ENCODE results near the gene TGFB1. TPM values are rescaled to one million over a fixed set of nuclear protein-coding genes. Genes with fewer than 3 reads are reported as not detected.

Gene TGFB1
- total and polyA plus RNA-seq, 2 of the 13 experiments (the other 11 are each of a cell fraction or from before 2014, with no cell fraction given): 4.1 to 5.4 TPM

GRCh38 chr19:41310033-41310831 lies 43.5 kb downstream of the TGFB1 start, which contains the start of gene CCDC97 (continued):
- TF ChIP-seq ZNF160 (CRISPR knock-in tag; IDR thresholded peaks at IDR 0.05) (peak; percentile 81), ZNF274 (CRISPR knock-in tag; IDR thresholded peaks at IDR 0.05) (peak; percentile 78; the same call in 1 of the 2 replicates), ZNF407 (CRISPR knock-in tag; IDR thresholded peaks at IDR 0.05; ENCODE audit: not compliant biosample characterization) (no peak), MAX (IDR thresholded peaks at IDR 0.05) (peak; percentile 50; the same call in 1 of the 2 replicates), ZNF775 (CRISPR knock-in tag; IDR thresholded peaks at IDR 0.05; ENCODE audit: borderline replicate concordance) (no peak), ZNF670 (CRISPR knock-in tag; IDR thresholded peaks at IDR 0.05; ENCODE audit: borderline replicate concordance) (no peak; the same call in 1 of the 2 replicates), ERF (CRISPR knock-in tag; IDR thresholded peaks at IDR 0.05) (0 out of 2 replicates have a peak, but pooled peaks have one; percentile 51)
- TF ChIP-seq, protein P1, sequence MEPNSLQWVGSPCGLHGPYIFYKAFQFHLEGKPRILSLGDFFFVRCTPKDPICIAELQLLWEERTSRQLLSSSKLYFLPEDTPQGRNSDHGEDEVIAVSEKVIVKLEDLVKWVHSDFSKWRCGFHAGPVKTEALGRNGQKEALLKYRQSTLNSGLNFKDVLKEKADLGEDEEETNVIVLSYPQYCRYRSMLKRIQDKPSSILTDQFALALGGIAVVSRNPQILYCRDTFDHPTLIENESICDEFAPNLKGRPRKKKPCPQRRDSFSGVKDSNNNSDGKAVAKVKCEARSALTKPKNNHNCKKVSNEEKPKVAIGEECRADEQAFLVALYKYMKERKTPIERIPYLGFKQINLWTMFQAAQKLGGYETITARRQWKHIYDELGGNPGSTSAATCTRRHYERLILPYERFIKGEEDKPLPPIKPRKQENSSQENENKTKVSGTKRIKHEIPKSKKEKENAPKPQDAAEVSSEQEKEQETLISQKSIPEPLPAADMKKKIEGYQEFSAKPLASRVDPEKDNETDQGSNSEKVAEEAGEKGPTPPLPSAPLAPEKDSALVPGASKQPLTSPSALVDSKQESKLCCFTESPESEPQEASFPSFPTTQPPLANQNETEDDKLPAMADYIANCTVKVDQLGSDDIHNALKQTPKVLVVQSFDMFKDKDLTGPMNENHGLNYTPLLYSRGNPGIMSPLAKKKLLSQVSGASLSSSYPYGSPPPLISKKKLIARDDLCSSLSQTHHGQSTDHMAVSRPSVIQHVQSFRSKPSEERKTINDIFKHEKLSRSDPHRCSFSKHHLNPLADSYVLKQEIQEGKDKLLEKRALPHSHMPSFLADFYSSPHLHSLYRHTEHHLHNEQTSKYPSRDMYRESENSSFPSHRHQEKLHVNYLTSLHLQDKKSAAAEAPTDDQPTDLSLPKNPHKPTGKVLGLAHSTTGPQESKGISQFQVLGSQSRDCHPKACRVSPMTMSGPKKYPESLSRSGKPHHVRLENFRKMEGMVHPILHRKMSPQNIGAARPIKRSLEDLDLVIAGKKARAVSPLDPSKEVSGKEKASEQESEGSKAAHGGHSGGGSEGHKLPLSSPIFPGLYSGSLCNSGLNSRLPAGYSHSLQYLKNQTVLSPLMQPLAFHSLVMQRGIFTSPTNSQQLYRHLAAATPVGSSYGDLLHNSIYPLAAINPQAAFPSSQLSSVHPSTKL (CRISPR knock-in tag; IDR thresholded peaks at IDR 0.05): peak; percentile 67; the same call in 1 of the 2 replicates
- TF ChIP-seq, protein P2, sequence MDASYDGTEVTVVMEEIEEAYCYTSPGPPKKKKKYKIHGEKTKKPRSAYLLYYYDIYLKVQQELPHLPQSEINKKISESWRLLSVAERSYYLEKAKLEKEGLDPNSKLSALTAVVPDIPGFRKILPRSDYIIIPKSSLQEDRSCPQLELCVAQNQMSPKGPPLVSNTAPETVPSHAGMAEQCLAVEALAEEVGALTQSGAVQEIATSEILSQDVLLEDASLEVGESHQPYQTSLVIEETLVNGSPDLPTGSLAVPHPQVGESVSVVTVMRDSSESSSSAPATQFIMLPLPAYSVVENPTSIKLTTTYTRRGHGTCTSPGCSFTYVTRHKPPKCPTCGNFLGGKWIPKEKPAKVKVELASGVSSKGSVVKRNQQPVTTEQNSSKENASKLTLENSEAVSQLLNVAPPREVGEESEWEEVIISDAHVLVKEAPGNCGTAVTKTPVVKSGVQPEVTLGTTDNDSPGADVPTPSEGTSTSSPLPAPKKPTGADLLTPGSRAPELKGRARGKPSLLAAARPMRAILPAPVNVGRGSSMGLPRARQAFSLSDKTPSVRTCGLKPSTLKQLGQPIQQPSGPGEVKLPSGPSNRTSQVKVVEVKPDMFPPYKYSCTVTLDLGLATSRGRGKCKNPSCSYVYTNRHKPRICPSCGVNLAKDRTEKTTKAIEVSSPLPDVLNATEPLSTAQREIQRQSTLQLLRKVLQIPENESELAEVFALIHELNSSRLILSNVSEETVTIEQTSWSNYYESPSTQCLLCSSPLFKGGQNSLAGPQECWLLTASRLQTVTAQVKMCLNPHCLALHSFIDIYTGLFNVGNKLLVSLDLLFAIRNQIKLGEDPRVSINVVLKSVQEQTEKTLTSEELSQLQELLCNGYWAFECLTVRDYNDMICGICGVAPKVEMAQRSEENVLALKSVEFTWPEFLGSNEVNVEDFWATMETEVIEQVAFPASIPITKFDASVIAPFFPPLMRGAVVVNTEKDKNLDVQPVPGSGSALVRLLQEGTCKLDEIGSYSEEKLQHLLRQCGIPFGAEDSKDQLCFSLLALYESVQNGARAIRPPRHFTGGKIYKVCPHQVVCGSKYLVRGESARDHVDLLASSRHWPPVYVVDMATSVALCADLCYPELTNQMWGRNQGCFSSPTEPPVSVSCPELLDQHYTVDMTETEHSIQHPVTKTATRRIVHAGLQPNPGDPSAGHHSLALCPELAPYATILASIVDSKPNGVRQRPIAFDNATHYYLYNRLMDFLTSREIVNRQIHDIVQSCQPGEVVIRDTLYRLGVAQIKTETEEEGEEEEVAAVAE (CRISPR knock-in tag; IDR thresholded peaks at IDR 0.05; ENCODE audit: borderline replicate concordance): peak; percentile 52; the same call in 1 of the 2 replicates

All from HepG2 (cell line).